CD4-positive, alpha-beta T cell (primary cell): Measurements from ENCODE around the gene MPHOSPH6. TPM values are rescaled to one million over a fixed set of nuclear protein-coding genes. Genes with fewer than 3 reads are reported as not detected.
A peak's percentile ranks its signal among the peaks of the same experiment; 100 is the strongest.

ENCODE experiments used
- ATAC-seq: fragments of 200-7000 bp; cut with Tn5 transposase; one replicate; pipeline ENCODE4 v1.10.0; 2022; ENCODE audit warnings: mild to moderate bottlenecking; ENCODE audit not compliant: poor library complexity
- CTCF ChIA-PET: fragments of 350-600 bp; sonication (Branson Sonifier 250); formaldehyde crosslinking; loops from one replicate; lab custom pipeline; 2021; ENCODE audit warnings: antibody characterized with exemption, inconsistent platforms; lab: Charles Lee
- POLR2A ChIA-PET: fragments of 350-600 bp; sonication (Branson Sonifier 250); formaldehyde crosslinking; loops from one replicate; lab custom pipeline; 2021; ENCODE audit warnings: antibody characterized with exemption, inconsistent platforms; lab: Charles Lee
- DNase-seq, 14 experiments: peaks; one replicate each; pipeline ENCODE4 v3.0.0-alpha.2; 2013 to 2020; ENCODE audit warnings: mixed read lengths in 2 of 14
- H3K27ac ChIP-seq, 2 donors: one replicate each; pipeline versions ENCODE4 v1.5.1 to v1.7.0; 2013; ENCODE audit warnings: low read length in 2 of 2, low read depth in 1 of 2, mild to moderate bottlenecking in 1 of 2
- H3K27me3 ChIP-seq, 2 experiments: 1 replicate in 1 of 2; 2 replicates in 1 of 2; pipeline versions ENCODE4 v1.6.1 to v1.7.0; 2013; ENCODE audit warnings: low read length in 2 of 2, control low read depth in 1 of 2, mild to moderate bottlenecking in 1 of 2, moderate library complexity in 1 of 2; ENCODE audit not compliant: insufficient read depth in 2 of 2, control insufficient read depth in 1 of 2
- H3K36me3 ChIP-seq: one replicate; pipeline ENCODE4 v1.6.1; 2013; ENCODE audit warnings: low read length, control low read depth; ENCODE audit not compliant: insufficient read depth
- H3K4me1 ChIP-seq: one replicate; pipeline ENCODE4 v1.6.1; 2013; ENCODE audit warnings: low read length, control low read depth; ENCODE audit not compliant: insufficient read depth
- H3K4me3 ChIP-seq: one replicate; pipeline ENCODE4 v1.5.1; 2013; ENCODE audit warnings: mild to moderate bottlenecking, low read length, moderate library complexity
- H3K9me3 ChIP-seq, 2 experiments: 1 replicate in 1 of 2; 2 replicates in 1 of 2; pipeline versions ENCODE4 v1.6.1 to v1.7.0; 2013; ENCODE audit warnings: low read length in 2 of 2, mild to moderate bottlenecking in 2 of 2, control low read depth in 1 of 2, moderate library complexity in 1 of 2; ENCODE audit not compliant: control insufficient read depth in 1 of 2, insufficient read depth in 1 of 2
- H3K27ac Mint-ChIP-seq: one replicate; pipeline ENCODE4 v1.8.0; 2020; ENCODE audit warnings: mixed read lengths
- H3K27me3 Mint-ChIP-seq: one replicate; pipeline ENCODE4 v1.8.0; 2021; ENCODE audit warnings: mixed read lengths
- H3K36me3 Mint-ChIP-seq: one replicate; pipeline ENCODE4 v1.8.0; 2021; ENCODE audit warnings: low read depth, mixed read lengths
- H3K4me1 Mint-ChIP-seq: one replicate; pipeline ENCODE4 v1.8.0; 2021; ENCODE audit warnings: low read depth, mixed read lengths
- H3K4me3 Mint-ChIP-seq: one replicate; pipeline ENCODE4 v1.8.0; 2020; ENCODE audit warnings: mild to moderate bottlenecking, mixed read lengths
- H3K9me3 Mint-ChIP-seq: one replicate; pipeline ENCODE4 v1.8.0; 2020; ENCODE audit warnings: mixed read lengths
- intact Hi-C, 2 experiments: fragments of 100-400 bp; cut with DNase I in 1 of 2; cut with micrococcal nuclease in 1 of 2; formaldehyde crosslinking; loops; one replicate each; pipeline versions ENCODE4 v1.15.1 to v1.9.0; 2023 to 2025; cut with DNase I, micrococcal nuclease
- total RNA-seq, 174 experiments: library from RNA in 2 of 174; stranded (reverse) in 2 of 174; gene quantifications; one replicate each; pipeline ENCODE4 v1.2.3 and lab custom pipeline; 2021 to 2026
- TF ChIP-seq, protein P1 (sequence below): fragments of 200-600 bp; IDR thresholded peaks from one replicate; pipeline ENCODE4 v1.8.0; 2022; ENCODE audit warnings: antibody characterized with exemption, mild to moderate bottlenecking

The MPHOSPH6 gene
- total RNA-seq, 2 experiments from 2014 or later, result 14.3 to 15.5 TPM

DNA sequence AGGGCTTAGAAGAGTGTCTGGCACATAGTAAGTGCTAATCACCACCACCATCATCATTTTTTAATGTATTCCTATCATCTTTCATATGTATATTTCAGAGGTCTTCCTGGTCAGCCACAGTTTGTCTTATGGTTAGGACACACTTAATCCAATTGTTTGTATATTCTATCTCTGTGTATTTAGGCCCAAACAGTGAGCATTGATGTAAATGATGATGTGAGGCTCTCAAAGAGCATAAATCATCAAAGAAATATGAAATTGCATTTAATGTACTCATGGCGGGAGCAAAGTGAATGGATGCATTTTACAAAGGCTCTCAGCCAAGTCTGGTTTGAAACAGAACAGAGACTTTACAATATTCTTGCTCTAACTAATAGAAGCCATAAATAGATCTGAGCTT is 24.1 kb upstream of the MPHOSPH6 start:
- H3K4me1 ChIP-seq, result peaks cover 3% of the 10 kb centered on the region
- CTCF ChIA-PET, result interaction anchor here (0.7 kb wide), 1 partner anchor 534 kb away, joined by 3 read pairs; no protein-coding TSS in a partner anchor
- Mint-ChIP-seq H3K4me1 (peaks cover 12% of the 10 kb centered on the region), H3K9me3 (no peaks in the 10 kb centered on the region), H3K36me3 (no peaks in the 10 kb centered on the region), H3K27ac (no peak overlapping the region), H3K4me3 (no peak overlapping the region), H3K27me3 (no peaks in the 10 kb centered on the region)
- no peak overlapping the region for H3K27ac ChIP-seq
- DNase-seq, result no peak
- no peaks in the 10 kb centered on the region for H3K36me3 ChIP-seq
- no peak for ATAC-seq
- TF ChIP-seq, protein P1, sequence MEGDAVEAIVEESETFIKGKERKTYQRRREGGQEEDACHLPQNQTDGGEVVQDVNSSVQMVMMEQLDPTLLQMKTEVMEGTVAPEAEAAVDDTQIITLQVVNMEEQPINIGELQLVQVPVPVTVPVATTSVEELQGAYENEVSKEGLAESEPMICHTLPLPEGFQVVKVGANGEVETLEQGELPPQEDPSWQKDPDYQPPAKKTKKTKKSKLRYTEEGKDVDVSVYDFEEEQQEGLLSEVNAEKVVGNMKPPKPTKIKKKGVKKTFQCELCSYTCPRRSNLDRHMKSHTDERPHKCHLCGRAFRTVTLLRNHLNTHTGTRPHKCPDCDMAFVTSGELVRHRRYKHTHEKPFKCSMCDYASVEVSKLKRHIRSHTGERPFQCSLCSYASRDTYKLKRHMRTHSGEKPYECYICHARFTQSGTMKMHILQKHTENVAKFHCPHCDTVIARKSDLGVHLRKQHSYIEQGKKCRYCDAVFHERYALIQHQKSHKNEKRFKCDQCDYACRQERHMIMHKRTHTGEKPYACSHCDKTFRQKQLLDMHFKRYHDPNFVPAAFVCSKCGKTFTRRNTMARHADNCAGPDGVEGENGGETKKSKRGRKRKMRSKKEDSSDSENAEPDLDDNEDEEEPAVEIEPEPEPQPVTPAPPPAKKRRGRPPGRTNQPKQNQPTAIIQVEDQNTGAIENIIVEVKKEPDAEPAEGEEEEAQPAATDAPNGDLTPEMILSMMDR, result no peak
- H3K9me3 ChIP-seq, result no peaks in the 10 kb centered on the region
- POLR2A ChIA-PET, result no interaction called here
- no peaks in the 10 kb centered on the region for H3K27me3 ChIP-seq
- intact Hi-C loops, result no loop called here
- H3K4me3 ChIP-seq, result no peak overlapping the region

DNA sequence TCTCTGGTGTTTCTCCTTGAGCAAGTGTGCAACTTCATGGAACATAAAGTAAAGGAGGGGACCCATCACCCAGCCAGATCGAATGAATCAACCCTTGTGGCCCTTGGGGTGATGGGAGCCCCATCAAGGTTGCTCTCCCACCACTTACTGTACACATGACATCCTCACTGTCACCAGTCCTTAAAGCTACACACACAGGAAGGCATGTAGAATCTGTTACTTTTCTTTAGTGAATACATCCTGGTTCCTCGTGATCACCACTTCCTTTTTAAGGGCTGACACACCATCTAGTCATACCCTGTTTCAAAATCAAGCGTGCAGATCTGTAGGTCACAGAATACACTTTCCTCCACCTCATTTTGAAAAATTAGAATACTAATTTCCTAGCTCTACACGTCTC is 22.6 kb upstream of the MPHOSPH6 start:
- peak in 4 of 14 experiments; percentile 4 to 70 (median 61) for DNase-seq
- no peak overlapping the region for H3K4me3 Mint-ChIP-seq

DNA sequence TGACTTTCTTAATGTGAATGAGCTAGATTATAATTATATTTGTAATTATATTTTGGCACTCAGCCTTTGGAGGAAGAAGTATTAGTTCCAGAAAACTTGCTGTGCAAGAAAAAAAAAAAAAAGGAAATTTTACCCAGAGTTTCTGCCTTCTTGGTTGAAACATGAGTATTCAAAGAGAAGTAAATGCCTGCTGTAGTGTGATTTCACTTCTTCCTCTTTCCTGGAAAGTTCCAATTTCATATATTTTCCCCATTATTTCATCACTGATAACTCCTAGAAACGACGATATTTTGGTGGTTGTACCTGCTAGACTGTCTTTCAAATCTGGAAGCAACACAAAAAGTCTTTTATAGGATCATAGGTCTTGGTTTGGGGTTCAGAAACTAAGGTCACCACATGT is 20.4 kb upstream of the MPHOSPH6 start:
- Mint-ChIP-seq H3K27ac (no peak overlapping the region), H3K4me1 (peaks cover 12% of the 10 kb centered on the region), H3K27me3 (peaks cover 12% of the 10 kb centered on the region), H3K9me3 (no peaks in the 10 kb centered on the region), H3K4me3 (no peak overlapping the region), H3K36me3 (no peaks in the 10 kb centered on the region)
- ATAC-seq, result no peak
- no peak for DNase-seq
- CTCF ChIA-PET, result no interaction called here
- Histone ChIP-seq H3K27me3 (no peaks in the 10 kb centered on the region), H3K27ac (no peak overlapping the region), H3K4me3 (no peak overlapping the region), H3K36me3 (no peaks in the 10 kb centered on the region), H3K9me3 (no peaks in the 10 kb centered on the region), H3K4me1 (peaks cover 3% of the 10 kb centered on the region)
- TF ChIP-seq, protein P1, result no peak
- POLR2A ChIA-PET, result no interaction called here
- intact Hi-C loops, result no loop called here

More for the DNA sequence above, 22.6 kb upstream of the MPHOSPH6 start:
- Histone ChIP-seq H3K27ac (peak overlapping the region in 1 of 2 donors; percentile 7), H3K27me3 (no peaks in the 10 kb centered on the region), H3K4me3 (no peak overlapping the region), H3K9me3 (no peaks in the 10 kb centered on the region), H3K36me3 (no peaks in the 10 kb centered on the region), H3K4me1 (peaks cover 3% of the 10 kb centered on the region)
- TF ChIP-seq, protein P1, result no peak
- peak; percentile 75 for ATAC-seq
- Mint-ChIP-seq H3K27ac (peak overlapping the region; percentile 45), H3K27me3 (no peaks in the 10 kb centered on the region), H3K36me3 (no peaks in the 10 kb centered on the region), H3K9me3 (no peaks in the 10 kb centered on the region), H3K4me1 (peaks cover 12% of the 10 kb centered on the region)
- POLR2A ChIA-PET, result interaction anchor here (1.8 kb wide), 1 partner anchor 23 kb away, joined by 10 read pairs; the partner anchor contains the start of gene MPHOSPH6
- intact Hi-C loops, result no loop called here
- CTCF ChIA-PET, result interaction anchor here (1.5 kb wide), 1 partner anchor 37 kb away, joined by 4 read pairs; no protein-coding TSS in a partner anchor
